ENCODE results near the gene GGA1.

DNA sequence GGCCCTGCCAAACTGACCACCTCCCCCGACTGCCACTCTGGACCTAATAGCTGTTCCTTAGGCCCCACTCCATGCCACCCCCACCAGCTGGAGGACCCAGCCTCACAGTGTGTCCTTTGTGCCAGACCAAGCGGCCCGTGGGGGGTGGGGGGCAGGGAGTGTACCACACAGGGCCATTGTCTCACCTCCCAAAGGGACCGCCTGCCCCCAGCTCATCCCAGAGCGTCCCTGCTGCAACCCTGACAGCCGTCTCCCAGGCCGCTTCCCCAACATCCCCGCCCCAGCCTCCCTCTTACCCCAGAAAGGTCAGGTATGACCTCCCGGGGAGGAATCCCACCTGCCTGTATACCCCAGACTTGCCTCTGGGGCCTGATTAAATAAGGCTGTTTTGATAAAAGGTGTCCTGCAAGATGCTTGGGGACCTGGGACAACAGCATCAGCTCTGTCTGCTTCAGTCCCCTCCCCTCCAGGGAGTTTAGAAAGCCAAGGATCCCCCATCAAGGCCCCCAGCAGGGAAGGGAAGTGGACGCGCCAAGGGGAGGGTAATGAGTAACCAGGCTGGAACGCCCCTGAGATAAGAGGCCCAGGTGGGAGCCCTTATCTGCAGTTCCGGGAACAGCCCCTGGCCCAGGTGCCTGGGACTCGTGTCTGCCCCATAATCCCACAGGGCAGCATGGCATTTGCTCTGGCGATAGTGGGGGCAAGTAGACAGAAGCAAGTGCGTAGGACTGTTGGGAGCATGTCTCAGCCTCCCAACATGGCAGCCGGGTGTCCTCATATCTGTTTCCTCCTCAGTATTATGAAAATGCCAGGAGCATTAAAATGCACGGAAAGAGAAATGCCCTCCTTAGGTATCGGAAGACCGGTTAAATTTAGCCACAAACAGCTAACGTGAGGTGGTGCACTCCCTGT lies 39.4 kb upstream of the GGA1 start:
- TF ChIP-seq, protein P1, sequence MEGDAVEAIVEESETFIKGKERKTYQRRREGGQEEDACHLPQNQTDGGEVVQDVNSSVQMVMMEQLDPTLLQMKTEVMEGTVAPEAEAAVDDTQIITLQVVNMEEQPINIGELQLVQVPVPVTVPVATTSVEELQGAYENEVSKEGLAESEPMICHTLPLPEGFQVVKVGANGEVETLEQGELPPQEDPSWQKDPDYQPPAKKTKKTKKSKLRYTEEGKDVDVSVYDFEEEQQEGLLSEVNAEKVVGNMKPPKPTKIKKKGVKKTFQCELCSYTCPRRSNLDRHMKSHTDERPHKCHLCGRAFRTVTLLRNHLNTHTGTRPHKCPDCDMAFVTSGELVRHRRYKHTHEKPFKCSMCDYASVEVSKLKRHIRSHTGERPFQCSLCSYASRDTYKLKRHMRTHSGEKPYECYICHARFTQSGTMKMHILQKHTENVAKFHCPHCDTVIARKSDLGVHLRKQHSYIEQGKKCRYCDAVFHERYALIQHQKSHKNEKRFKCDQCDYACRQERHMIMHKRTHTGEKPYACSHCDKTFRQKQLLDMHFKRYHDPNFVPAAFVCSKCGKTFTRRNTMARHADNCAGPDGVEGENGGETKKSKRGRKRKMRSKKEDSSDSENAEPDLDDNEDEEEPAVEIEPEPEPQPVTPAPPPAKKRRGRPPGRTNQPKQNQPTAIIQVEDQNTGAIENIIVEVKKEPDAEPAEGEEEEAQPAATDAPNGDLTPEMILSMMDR (conservative IDR thresholded peaks at IDR 0.05 in 1 of 2, IDR thresholded peaks at IDR 0.05 in 1 of 2; ENCODE audit: low read depth in 1 of 2, low read length in 2 of 2), result no peak
- TF ChIP-seq EZH2 (IDR thresholded peaks at IDR 0.05; ENCODE audit: low read length, missing control alignments), result no peak
